HepG2 (cell line): Measurements from ENCODE around the gene TSACC. TPM values are rescaled to one million over a fixed set of nuclear protein-coding genes. Genes with fewer than 3 reads are reported as not detected.

Experiments used
- ATAC-seq: fragments of 200-7000 bp; cut with Tn5 transposase; 3 replicates; pipeline ENCODE4 v1.9.1; 2020; ENCODE audit warnings: mild to moderate bottlenecking, moderate library complexity
- BruUV-seq: library from RNA; stranded (reverse); fragments of 400-500 nt; replicated peaks from 2 replicates; lab custom pipeline; 2021; lab: Mats Ljungman, UMichigan
- CTCF ChIA-PET: fragments of 300-600 bp; formaldehyde crosslinking; extraction: SDS; loops from one replicate; lab custom pipeline; 2021; ENCODE audit warnings: low total read pairs, inconsistent platforms, low intra/inter-chr PET ratio; lab: Yijun Ruan, JAX
- POLR2A ChIA-PET: fragments of 350-600 bp; sonication (Branson Sonifier 250); formaldehyde crosslinking; loops from one replicate; lab custom pipeline; 2020; ENCODE audit warnings: antibody characterized with exemption, inconsistent platforms; lab: Yijun Ruan, JAX
- DNase-seq: peaks from one replicate; pipeline ENCODE4 v3.0.0-alpha.2; 2015; ENCODE audit warnings: low spot score
- FAIRE-seq: peaks from 3 replicates; lab custom pipeline; 2011; peaks lifted over from hg19 to GRCh38; lab: Jason Lieb, UNC
- H2AFZ ChIP-seq: one replicate; pipeline ENCODE4 v1.6.1; 2011; ENCODE audit warnings: low read length, inconsistent platforms
- H3K27ac ChIP-seq: fragments of 300-600 bp; 3 replicates; pipeline ENCODE4 v1.8.0; 2011; ENCODE audit warnings: mixed run types, mild to moderate bottlenecking, mixed read lengths, low read length, inconsistent platforms; ENCODE audit not compliant: insufficient read depth; ENCODE audit errors: extremely low read length
- H3K27me3 ChIP-seq, 2 experiments: fragments of 200-600 bp in 1 of 2; 2 replicates in 1 of 2; 3 replicates in 1 of 2; pipeline versions ENCODE4 v1.6.0 to v1.8.0; 2011; ENCODE audit warnings: low read length in 2 of 2, mild to moderate bottlenecking in 2 of 2, moderate library complexity in 2 of 2, inconsistent platforms in 1 of 2; ENCODE audit not compliant: insufficient read depth in 2 of 2, control insufficient read depth in 1 of 2
- H3K36me3 ChIP-seq, 2 experiments: fragments of 200-600 bp in 1 of 2; replicated peaks in 1 of 2; 2 replicates in 1 of 2; 3 replicates in 1 of 2; pipeline versions ENCODE4 v1.5.1 to v1.8.0; 2011; ENCODE audit warnings: low read length in 2 of 2, inconsistent platforms in 1 of 2; ENCODE audit not compliant: insufficient read depth in 2 of 2, control insufficient read depth in 1 of 2
- H3K4me1 ChIP-seq: 2 replicates; pipeline ENCODE4 v1.5.1; 2012; ENCODE audit warnings: low read length, inconsistent platforms; ENCODE audit not compliant: insufficient read depth
- H3K4me2 ChIP-seq: 2 replicates; pipeline ENCODE4 v1.6.0; 2011; ENCODE audit warnings: low read depth, low read length, inconsistent platforms
- H3K4me3 ChIP-seq, 3 experiments: fragments of 200-600 bp in 1 of 3; sonication (generic), shearing (Covaris generic) in 1 of 3; replicated peaks in 1 of 3; 2 replicates each; pipeline ENCODE4 v1.5.1; 2011 to 2016; ENCODE audit warnings: low read length in 3 of 3, inconsistent platforms in 2 of 3, low read depth in 2 of 3, mild to moderate bottlenecking in 2 of 3, control low read depth in 1 of 3, mixed read lengths in 1 of 3; ENCODE audit not compliant: insufficient read depth in 1 of 3
- H3K79me2 ChIP-seq: one replicate; pipeline ENCODE4 v1.6.1; 2011; ENCODE audit warnings: low read length, inconsistent platforms; ENCODE audit not compliant: insufficient read depth
- H3K9ac ChIP-seq: 2 replicates; pipeline ENCODE4 v1.6.0; 2011; ENCODE audit warnings: mild to moderate bottlenecking, low read depth, low read length, inconsistent platforms; ENCODE audit not compliant: insufficient read depth
- H3K9me3 ChIP-seq: 2 replicates; pipeline ENCODE4 v1.5.1; 2012; ENCODE audit warnings: mild to moderate bottlenecking, low read length
- H4K20me1 ChIP-seq: 2 replicates; pipeline ENCODE4 v1.6.0; 2011; ENCODE audit warnings: inconsistent platforms, mild to moderate bottlenecking, low read length, moderate library complexity; ENCODE audit not compliant: insufficient read depth
- KLF9 ChIP-seq: IDR thresholded peaks from 2 replicates; pipeline ENCODE4 v1.6.1; 2016; ENCODE audit warnings: low read depth
- NFYB ChIP-seq: sonication (generic); formaldehyde crosslinking; IDR thresholded peaks from 2 replicates; pipeline ENCODE4 v1.4.0; 2020; ENCODE audit warnings: missing genetic modification reagents
- POLR2AphosphoS2 ChIP-seq: IDR thresholded peaks from 2 replicates; pipeline ENCODE4 v1.6.1; 2011; ENCODE audit warnings: low read depth, low read length, improper control_type of control experiment
- PRDM4 ChIP-seq: sonication (generic); formaldehyde crosslinking; IDR thresholded peaks from 2 replicates; pipeline ENCODE4 v1.9.0; 2021; ENCODE audit warnings: missing genetic modification reagents, borderline replicate concordance
- THYN1 ChIP-seq: sonication (generic); formaldehyde crosslinking; IDR thresholded peaks from 2 replicates; pipeline ENCODE4 v1.8.1; 2023; ENCODE audit warnings: low read depth, mild to moderate bottlenecking, moderate library complexity, missing genetic modification reagents, borderline replicate concordance
- TRAFD1 ChIP-seq: sonication (generic); formaldehyde crosslinking; IDR thresholded peaks from 2 replicates; pipeline ENCODE4 v1.5.1; 2020; ENCODE audit warnings: missing genetic modification reagents, mild to moderate bottlenecking, borderline replicate concordance
- ZBTB42 ChIP-seq: sonication (generic); formaldehyde crosslinking; IDR thresholded peaks from 2 replicates; pipeline ENCODE4 v1.5.0; 2020; ENCODE audit warnings: mild to moderate bottlenecking, missing genetic modification reagents
- ZBTB46 ChIP-seq: sonication (generic); formaldehyde crosslinking; IDR thresholded peaks from 2 replicates; pipeline ENCODE4 v1.4.0; 2020; ENCODE audit warnings: mild to moderate bottlenecking, missing genetic modification reagents, borderline replicate concordance
- ZNF230 ChIP-seq: sonication (generic); formaldehyde crosslinking; IDR thresholded peaks from 2 replicates; pipeline ENCODE4 v1.4.0; 2020; ENCODE audit warnings: mild to moderate bottlenecking, missing genetic modification reagents
- ZNF317 ChIP-seq: sonication (generic); formaldehyde crosslinking; IDR thresholded peaks from 2 replicates; pipeline ENCODE4 v1.5.0; 2020; ENCODE audit warnings: mild to moderate bottlenecking, missing genetic modification reagents
- ZNF337 ChIP-seq: sonication (generic); formaldehyde crosslinking; IDR thresholded peaks from 2 replicates; pipeline ENCODE4 v1.5.1; 2020; ENCODE audit warnings: missing genetic modification reagents, low read depth, mild to moderate bottlenecking, borderline replicate concordance
- ZNF672 ChIP-seq: sonication (generic); formaldehyde crosslinking; IDR thresholded peaks from 2 replicates; pipeline ENCODE4 v1.8.1; 2022; ENCODE audit warnings: missing genetic modification reagents
- ZNF678 ChIP-seq: sonication (generic); formaldehyde crosslinking; IDR thresholded peaks from 2 replicates; pipeline ENCODE4 v1.4.0; 2020; ENCODE audit warnings: mild to moderate bottlenecking, missing genetic modification reagents
- ZNF749 ChIP-seq: sonication (generic); formaldehyde crosslinking; IDR thresholded peaks from 2 replicates; pipeline ENCODE4 v1.8.0; 2022; ENCODE audit warnings: mild to moderate bottlenecking, missing genetic modification reagents, moderate library complexity, borderline replicate concordance
- ZSCAN20 ChIP-seq: sonication (generic); formaldehyde crosslinking; IDR thresholded peaks from 2 replicates; pipeline ENCODE4 v1.4.0; 2020; ENCODE audit warnings: missing genetic modification reagents, mild to moderate bottlenecking, borderline replicate concordance
- WGBS: methylation state at CpG from one replicate; pipeline ENCODE4 v1.1.6; 2017; ENCODE audit warnings: low lambda C conversion rate; 5-methylcytosine and 5-hydroxymethylcytosine counted together
- in situ Hi-C: cut with HindIII; loops from 2 replicates; pipeline ENCODE4 v1.10.0; 2017; ENCODE audit warnings: low pct_unique_long_range_greater_than_20kb; ENCODE audit not compliant: extremely low pct_ligation_motif_present
- intact Hi-C: fragments of 100-400 bp; cut with micrococcal nuclease; formaldehyde crosslinking; loops from one replicate; pipeline ENCODE4 v1.10.0; 2022; ENCODE audit not compliant: unreplicated experiment
- polyA plus RNA-seq, 8 experiments: library from polyadenylated mRNA; depleted of rRNA in 3 of 8; stranded (reverse) in 7 of 8; unstranded in 1 of 8; fragments of >200 nt; fragmentation: Illumina TruSeq in 4 of 8; extraction: Trizol in 4 of 8; gene quantifications; 2 replicates each; pipeline versions ENCODE4 v1.2.1 to v1.2.3, GENCODE V29; 2011 to 2016; ENCODE audit warnings: low read depth in 4 of 8, missing spikeins in 1 of 8, mixed read lengths in 1 of 8; ENCODE audit not compliant: insufficient read depth in 1 of 8
- total RNA-seq, 5 experiments: library from RNA; depleted of rRNA; stranded (reverse); fragments of >200 nt; fragmentation: Illumina TruSeq; extraction: Trizol; gene quantifications; 2 replicates each; pipeline ENCODE4 v1.2.3, GENCODE V29; 2016; ENCODE audit warnings: low read depth in 1 of 5
- TF ChIP-seq, protein P1 (sequence below): sonication (generic); formaldehyde crosslinking; IDR thresholded peaks from 2 replicates; pipeline ENCODE4 v1.5.1; 2020; ENCODE audit warnings: missing genetic modification reagents, mild to moderate bottlenecking, borderline replicate concordance

Gene TSACC
- total and polyA plus RNA-seq, 2 of the 13 experiments (the other 11 are each of a cell fraction or from before 2014, with no cell fraction given), result 1.5 to 2.6 TPM

GRCh38 chr1:156346636-156347035, 8.3 kb downstream of the TSACC start:
- no peaks in the 10 kb centered on the region for H3K36me3 ChIP-seq
- WGBS, result 51% methylated on average over 2 of the region's 2 CpGs
- no peak for ATAC-seq
- TF ChIP-seq THYN1 (CRISPR knock-in tag), result no peak
- TF ChIP-seq TRAFD1 (CRISPR knock-in tag), result no peak
- TF ChIP-seq ZNF749, result no peak
- no peak for TF ChIP-seq ZNF230
- TF ChIP-seq ZNF337 (CRISPR knock-in tag), result no peak
- TF ChIP-seq ZNF672 (CRISPR knock-in tag), result no peak
- TF ChIP-seq, protein P1, sequence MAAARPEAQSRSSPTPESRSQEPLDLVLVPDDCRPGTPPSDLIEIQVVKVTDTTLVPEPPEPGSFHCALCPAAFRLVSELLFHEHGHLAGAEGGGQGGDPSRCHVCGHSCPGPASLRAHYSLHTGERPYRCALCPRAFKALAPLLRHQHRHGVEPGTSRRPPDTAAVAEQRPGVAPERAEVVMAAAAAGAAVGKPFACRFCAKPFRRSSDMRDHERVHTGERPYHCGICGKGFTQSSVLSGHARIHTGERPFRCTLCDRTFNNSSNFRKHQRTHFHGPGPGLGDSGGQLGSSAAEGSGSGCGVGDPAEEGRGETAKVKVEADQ (CRISPR knock-in tag), result no peak
- TF ChIP-seq ZBTB42 (CRISPR knock-in tag), result no peak
- no peak for TF ChIP-seq ZNF317 (CRISPR knock-in tag)
- no peak for TF ChIP-seq NFYB
- no peak for TF ChIP-seq ZNF678
- no peak for TF ChIP-seq KLF9 (CRISPR knock-in tag)
- TF ChIP-seq POLR2AphosphoS2, result no peak
- TF ChIP-seq PRDM4 (CRISPR knock-in tag), result no peak
- no peak for TF ChIP-seq ZBTB46
- no peak for TF ChIP-seq ZSCAN20
- no peak overlapping the region for H3K4me3 ChIP-seq
- intact Hi-C loops, result no loop called here
- H3K9me3 ChIP-seq, result no peaks in the 10 kb centered on the region
- CTCF ChIA-PET, result no interaction called here
- no peaks in the 10 kb centered on the region for H3K27me3 ChIP-seq
- no peaks in the 10 kb centered on the region for H3K4me1 ChIP-seq
- no peak for FAIRE-seq
- no peak overlapping the region for H3K27ac ChIP-seq
- H3K9ac ChIP-seq, result no peak overlapping the region
- DNase-seq, result no peak
- BruUV-seq, result no TSS peak
- no peak overlapping the region for H3K4me2 ChIP-seq
- no peaks in the 10 kb centered on the region for H3K79me2 ChIP-seq
- in situ Hi-C loops, result no loop called here
- POLR2A ChIA-PET, result interaction anchor here (0.8 kb wide), 1 partner anchor 25 kb away, joined by 3 read pairs; no protein-coding TSS in a partner anchor
- H2AFZ ChIP-seq, result no peak overlapping the region
- H4K20me1 ChIP-seq, result no peaks in the 10 kb centered on the region
